Endothelial cell of hepatic sinusoid (primary cell): Measurements from ENCODE around the gene FAM236A.
"Not testable (repeated sequence)": the region's sequence is repeated elsewhere in the genome, so short reads cannot be mapped to it uniquely, and the experiment has no call there.

Experiments
- in situ Hi-C: cut with HindIII; loops from 2 replicates; pipeline ENCODE4 v1.10.0; 2017; ENCODE audit warnings: low sequenced_read_pairs

FAM236A gene

DNA sequence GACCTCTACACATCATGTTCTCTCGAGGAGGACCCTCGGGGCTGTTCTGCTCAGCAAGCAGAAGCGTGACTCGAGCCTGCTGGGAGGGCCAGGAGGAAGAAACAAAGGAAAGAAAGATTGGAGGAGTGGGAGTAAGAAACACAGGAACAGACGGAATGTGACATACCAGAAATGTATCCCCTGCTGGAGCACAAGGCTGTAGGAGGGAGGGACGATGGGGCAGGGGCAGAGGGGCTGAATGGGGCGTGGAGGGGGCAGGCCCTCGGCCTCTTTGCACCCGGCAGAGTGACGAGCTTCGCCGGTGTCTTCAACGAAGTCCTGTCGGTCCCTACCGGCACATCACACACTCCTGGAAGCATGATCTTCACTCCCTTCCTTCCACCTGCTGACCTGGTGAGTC, at the start of gene FAM236A:
Gene FAM236A, plus strand, starts transcription at position 301 of the 400 bp plus-strand sequence. Its CDS starts 57 bp downstream, at position 358.
- in situ Hi-C loops, result not testable (repeated sequence)

DNA sequence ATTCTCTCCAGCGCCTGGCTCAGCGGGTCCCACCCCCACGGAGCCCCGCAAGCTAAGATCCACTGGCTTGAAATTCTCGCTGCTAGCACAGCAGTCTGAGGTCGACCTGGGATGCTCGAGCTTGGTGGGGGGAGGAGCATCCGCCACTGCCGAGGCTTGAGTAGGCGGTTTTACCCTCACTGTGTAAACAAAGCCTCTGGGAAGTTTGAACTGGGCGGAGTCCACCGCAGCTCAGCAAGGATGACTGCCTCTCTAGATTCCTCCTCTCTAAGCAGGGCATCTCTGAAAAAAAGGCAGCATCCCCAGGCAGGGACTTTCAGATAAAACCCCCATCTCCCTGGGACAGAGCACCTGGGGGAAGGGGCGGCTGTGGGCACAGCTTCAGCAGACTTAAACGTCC, 48.3 kb upstream of the FAM236A start:
- in situ Hi-C loops, result not testable (repeated sequence)

DNA sequence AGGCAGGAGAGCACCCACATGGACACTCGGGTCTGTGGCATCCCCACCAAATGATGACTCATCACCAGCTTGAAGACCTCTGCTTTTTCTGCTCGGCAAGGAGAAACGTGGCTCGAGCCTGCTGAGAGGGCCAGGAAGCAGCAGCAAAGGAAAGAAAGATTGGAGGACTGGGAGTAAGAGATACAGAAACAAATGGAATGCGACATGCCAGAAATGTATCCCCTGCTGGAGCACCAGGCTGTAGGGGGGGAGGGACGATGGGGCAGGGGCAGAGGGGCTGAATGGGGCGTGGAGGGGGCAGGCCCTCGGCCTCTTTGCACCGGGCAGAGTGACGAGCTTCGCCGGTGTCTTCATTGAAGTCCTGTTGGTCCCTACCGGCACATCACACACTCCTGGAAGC, 25.7 kb upstream of the FAM236A start, which contains the start of gene FAM236C:
Gene FAM236C, plus strand, starts transcription at position 301 of the 400 bp plus-strand sequence. CDS start 100 bp downstream, outside the sequence.
- in situ Hi-C loops, result not testable (repeated sequence)

DNA sequence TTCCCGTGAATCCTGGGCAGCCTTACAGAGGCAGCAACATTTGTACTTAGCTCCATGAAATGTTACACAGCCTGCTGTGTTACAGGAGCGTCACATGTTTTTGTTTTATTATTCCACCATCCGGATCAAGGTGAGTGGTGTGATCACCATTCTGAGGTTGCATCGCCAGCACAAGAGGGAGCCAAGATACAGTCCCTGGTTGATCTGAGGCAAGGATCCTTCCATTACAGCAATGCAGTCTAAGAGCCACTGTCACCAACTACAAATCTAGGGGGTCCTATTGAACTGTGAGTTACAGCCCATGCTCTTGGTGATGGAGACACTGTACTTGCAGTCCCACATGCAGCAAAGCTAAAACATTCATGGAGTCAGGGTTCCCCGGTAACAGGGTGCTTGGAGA, 21.9 kb upstream of the FAM236A start:
- in situ Hi-C loops, result not testable (repeated sequence)

DNA sequence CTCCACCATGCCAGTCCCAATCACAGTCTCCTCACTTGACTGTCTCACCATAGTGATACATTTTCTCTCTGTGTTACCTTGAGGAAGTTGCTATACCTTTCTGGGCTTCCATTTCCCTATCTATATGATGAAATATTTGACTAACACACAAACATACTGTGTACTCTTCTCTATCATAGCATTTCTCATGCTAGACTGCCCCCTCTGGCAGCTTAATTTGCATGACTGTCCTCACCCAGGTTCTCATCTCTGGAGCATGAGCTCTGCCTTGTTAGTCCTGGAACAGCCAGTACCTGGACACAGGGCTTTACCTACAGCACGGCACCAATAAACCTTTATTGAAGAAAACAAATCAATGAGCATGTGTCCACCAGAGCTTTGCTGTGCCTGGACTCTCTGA, 5.7 kb upstream of the FAM236A start:
- in situ Hi-C loops, result not testable (repeated sequence)

DNA sequence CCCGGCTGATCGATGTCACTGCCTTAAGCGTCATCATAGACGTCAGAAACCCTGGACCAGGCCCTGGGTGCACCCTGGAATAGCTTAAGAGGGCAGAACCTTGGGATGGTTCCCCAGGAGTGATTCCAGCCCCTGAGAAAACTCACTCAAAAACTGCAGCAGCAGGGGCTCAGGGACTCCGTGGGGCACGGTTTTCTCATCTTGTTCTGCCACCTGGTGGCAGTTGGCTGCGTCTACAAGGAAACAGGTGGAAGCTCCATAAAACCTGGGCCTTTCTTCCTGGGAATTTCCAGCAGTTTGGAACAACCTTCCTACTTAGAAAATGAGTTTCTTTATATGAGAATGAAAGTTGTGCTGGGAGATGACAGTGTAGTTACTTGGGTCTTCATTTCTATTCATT, 1.6 kb upstream of the FAM236A start:
- in situ Hi-C loops, result not testable (repeated sequence)

DNA sequence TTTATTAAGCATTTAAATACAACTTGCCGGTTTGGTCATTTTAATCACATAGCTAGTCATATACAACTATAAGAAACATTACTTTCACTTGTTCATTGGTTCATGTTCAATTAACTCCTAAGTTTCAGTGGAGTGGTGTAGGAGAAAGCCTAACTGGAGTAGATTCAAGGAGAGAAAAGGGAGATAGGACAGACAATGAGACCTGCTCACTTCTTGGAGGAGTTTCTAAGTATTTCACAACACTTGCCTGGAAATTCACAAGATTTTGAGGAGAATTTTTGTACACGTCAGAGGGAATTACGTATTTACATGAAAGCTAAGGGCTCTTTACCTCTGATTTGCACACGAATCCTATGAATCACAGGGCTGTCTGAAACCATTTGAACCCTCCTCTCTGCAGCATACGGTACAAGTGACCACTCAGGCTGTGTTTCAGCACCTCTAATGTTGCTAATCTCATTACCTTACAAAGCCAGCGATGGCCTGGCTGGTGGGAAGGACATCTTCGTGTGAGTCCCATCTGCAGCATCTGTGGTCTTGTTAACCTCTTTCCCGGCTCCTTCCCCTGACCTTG, 1.0 kb upstream of the FAM236A start:
- in situ Hi-C loops, result not testable (repeated sequence)

DNA sequence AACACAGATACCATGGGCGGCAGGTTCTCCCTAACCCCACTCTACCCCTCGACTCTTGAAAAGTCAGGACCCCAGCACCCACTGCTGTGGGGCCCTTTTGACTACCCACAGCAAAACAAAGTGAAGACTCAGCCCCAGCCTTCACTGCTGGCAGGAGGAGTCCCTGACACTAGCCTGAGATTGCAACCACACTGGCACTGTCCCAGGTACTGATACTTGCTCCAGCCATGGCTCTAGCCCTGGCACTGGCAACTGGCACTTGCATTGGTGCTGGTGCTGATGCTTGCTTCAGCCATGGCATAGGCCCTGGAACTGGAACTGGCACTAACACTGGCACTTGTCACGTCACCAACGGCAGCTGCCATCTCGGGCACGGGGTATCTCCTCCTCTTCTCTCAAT, 4.3 kb downstream of the FAM236A start:
- in situ Hi-C loops, result not testable (repeated sequence)

DNA sequence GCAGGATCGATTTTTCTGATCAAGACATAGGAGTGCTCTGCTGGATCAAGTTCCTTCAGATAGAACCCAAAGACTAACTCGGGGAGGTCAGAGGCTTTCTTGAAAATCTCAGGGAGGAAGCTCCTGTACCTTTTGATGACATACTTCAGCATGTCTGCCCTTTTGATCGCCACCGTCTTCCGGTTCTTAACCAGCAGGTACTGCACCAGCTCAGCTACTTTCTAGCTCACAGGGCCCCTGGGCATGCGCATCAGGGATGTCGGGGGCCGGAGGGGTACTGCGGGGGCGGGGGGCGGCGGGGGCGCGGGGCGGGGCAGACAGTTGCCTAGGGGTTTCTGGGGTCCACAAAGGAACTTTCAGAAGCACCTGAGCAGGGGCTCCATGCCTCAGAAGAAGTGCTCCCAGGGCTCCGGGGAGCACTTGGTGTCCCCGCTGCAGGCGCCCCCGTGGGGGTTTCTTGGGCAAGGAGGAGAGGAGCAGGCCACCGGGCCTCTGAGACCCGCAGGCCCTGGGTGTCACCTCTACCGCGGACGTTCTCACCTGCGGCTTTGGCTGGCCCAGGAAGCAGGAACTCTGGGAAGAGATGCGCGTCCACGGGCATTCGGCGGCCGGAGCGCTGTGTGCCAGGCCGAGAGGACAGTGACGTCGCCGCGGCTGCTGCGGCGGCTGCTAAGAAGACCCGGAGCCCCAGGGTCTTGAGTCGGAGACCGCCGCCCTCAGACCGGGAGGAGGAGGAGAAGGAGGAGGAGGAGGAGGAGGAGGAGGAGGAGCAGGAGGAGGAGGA, 5.2 kb downstream of the FAM236A start:
- in situ Hi-C loops, result not testable (repeated sequence)

DNA sequence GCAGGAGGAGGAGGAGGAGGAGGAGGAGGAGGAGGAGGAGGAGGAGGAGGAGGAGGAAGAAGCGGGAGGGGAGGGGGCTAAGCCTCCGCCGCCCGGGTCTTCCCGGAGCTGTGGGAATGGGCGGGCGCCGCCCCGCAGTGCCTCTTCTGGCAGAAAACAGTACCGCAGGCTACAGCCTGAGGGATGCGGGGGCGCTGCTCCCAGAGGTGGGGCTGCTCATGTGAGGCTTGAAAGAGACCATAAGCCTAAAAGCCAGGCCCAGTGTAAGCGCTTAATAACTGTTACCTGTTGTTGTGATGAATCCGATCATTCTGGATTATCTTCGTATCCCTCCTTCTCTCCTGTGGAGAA, 5.8 kb downstream of the FAM236A start, which contains the start of gene DMRTC1:
Gene DMRTC1, minus strand, starts transcription at position 19 of the 351 bp plus-strand sequence. CDS start 68,143 bp downstream, outside the sequence.
- in situ Hi-C loops, result not testable (repeated sequence)

DNA sequence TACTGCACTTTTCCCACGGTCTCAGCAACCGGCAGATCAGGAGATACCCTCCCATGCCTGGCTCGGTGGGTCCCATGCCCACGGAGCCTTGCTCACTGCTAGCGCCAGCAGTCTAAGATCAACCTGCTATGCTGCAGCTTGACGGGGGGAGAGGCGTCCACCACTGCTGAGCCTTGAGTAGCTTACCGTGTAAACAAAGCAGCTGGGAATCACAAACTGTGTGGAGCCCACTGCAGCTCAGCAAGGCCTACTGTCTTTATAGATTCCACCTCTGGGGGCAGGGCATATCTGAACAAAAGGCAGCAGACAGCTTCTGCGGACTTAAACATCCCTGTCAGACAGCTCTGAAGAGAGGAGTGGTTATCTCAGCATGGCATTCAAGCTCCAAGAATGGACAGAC, 22.0 kb downstream of the FAM236A start:
- in situ Hi-C loops, result not testable (repeated sequence)

DNA sequence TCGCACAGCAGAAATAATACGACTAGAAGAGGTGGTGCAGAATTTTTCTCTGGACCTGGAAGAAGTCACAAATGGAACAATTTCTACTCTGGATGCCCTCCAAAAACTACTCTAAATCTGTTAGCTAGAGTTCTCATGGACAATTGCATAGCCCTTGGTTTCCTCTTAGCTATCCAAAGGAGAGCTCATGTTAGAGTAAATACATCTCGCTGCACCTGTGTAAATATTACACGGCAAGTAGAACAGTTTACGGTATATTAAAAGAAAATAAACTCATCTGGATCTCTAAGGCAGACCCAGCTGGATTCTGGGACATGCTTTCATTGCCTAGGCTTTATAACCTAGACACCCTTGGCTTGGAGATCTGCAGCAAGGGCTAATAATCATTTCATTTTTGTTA, 33.9 kb downstream of the FAM236A start:
- in situ Hi-C loops, result not testable (repeated sequence)

DNA sequence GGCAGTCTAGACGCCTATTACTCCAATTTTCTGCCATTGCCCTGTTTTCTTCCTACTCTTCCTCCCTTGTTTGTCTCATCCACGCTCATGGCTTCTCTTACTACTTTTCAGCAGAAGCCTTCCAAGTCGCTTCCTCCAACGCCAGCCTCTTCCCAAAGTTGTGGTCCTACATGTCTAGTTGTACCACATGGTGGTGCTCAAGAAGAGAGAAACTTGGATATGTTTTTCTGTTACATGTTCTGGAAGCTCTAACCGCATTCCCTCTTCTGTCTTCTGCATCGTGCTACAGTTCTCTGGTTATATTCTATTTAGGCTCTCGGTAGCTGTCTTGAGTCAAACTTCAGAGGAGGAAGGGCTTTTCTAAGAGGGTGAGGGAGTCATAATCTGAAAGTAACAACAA, 36.9 kb downstream of the FAM236A start:
- in situ Hi-C loops, result not testable (repeated sequence)

DNA sequence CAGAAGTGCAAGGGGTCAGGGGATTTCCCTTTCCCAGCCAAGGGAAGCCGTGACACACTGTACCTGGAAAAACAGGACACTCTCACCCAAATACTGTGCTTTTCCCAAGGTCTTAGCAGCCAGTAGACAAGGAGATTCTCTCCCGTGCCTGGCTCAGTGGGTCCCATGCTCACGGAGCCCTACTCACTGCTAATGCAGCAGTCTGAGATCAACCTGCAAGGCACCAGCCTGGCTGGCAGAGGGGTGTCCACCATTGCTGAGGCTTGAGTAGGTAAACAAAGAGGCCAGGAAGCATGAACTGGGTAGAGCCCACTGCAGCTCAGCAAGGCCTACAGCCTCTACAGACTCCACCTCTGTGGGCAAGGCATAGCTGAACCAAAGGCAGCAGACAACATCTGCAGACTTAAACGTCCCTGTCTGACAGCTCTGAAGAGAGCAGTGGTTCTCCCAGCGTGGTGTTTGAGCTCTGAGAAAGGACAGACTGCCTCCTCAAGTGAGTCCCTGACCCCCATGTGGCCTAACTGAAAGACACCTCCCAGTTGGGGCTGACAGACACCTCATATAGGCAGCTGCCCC, 43.0 kb downstream of the FAM236A start:
- in situ Hi-C loops, result not testable (repeated sequence)
